Activated CD8-positive, alpha-beta T cell treated with anti-CD3 and anti-CD28 coated beads for 36 hours (primary cell): ENCODE measurements around the gene ALG11. TPM values are rescaled to one million over a fixed set of nuclear protein-coding genes. Genes with fewer than 3 reads are reported as not detected.
A peak's percentile ranks its signal among the peaks of the same experiment; 100 is the strongest.
"Not testable (repeated sequence)": the region's sequence is repeated elsewhere in the genome, so short reads cannot be mapped to it uniquely, and the experiment has no call there.

Experiments
- ATAC-seq: fragments of 200-7000 bp; cut with Tn5 transposase; one replicate; pipeline ENCODE4 v1.10.0; 2021; ENCODE audit warnings: mild to moderate bottlenecking, moderate library complexity
- CTCF ChIA-PET: fragments of 350-600 bp; sonication (Branson Sonifier 250); formaldehyde crosslinking; loops from one replicate; lab custom pipeline; 2021; ENCODE audit warnings: antibody characterized with exemption; lab: Charles Lee
- POLR2A ChIA-PET: fragments of 350-600 bp; sonication (Branson Sonifier 250); formaldehyde crosslinking; loops from one replicate; lab custom pipeline; 2021; ENCODE audit warnings: antibody characterized with exemption; lab: Charles Lee
- DNase-seq: peaks from one replicate; pipeline ENCODE4 v3.0.0-alpha.2; 2020
- H3K27ac Mint-ChIP-seq: one replicate; pipeline ENCODE4 v1.8.0; 2021; ENCODE audit warnings: mild to moderate bottlenecking, mixed read lengths
- H3K27me3 Mint-ChIP-seq: one replicate; pipeline ENCODE4 v1.8.0; 2021; ENCODE audit warnings: mixed read lengths
- H3K36me3 Mint-ChIP-seq: one replicate; pipeline ENCODE4 v1.8.0; 2021; ENCODE audit warnings: low read depth, mixed read lengths
- H3K4me1 Mint-ChIP-seq: one replicate; pipeline ENCODE4 v1.8.0; 2021; ENCODE audit warnings: low read depth, mixed read lengths
- H3K4me3 Mint-ChIP-seq: one replicate; pipeline ENCODE4 v1.8.0; 2021; ENCODE audit warnings: mild to moderate bottlenecking, moderate library complexity, mixed read lengths
- H3K9me3 Mint-ChIP-seq: one replicate; pipeline ENCODE4 v1.8.0; 2021; ENCODE audit warnings: mixed read lengths
- CTCF ChIP-seq: fragments of 200-600 bp; IDR thresholded peaks from one replicate; pipeline ENCODE4 v1.8.0; 2022; ENCODE audit warnings: antibody characterized with exemption, mild to moderate bottlenecking
- intact Hi-C: fragments of 100-400 bp; cut with micrococcal nuclease; formaldehyde crosslinking; loops from one replicate; pipeline ENCODE4 v1.10.0; 2022
- total RNA-seq, 2 experiments: library from RNA; stranded (reverse); gene quantifications; one replicate each; pipeline ENCODE4 v1.2.3, GENCODE V29; 2021

The ALG11 gene
- total RNA-seq, 2 experiments from 2014 or later: 21.0 to 22.6 TPM

- H3K36me3 Mint-ChIP-seq: peaks cover 5% of the 10 kb centered on the region
- no peak overlapping the region for H3K27ac Mint-ChIP-seq
- no peak overlapping the region for H3K4me3 Mint-ChIP-seq
- H3K9me3 Mint-ChIP-seq: peaks cover 12% of the 10 kb centered on the region
- TF ChIP-seq CTCF: no peak
- ATAC-seq (no peak), DNase-seq (no peak)
- ChIA-PET POLR2A (no interaction called here), CTCF (interaction anchor here (1.1 kb wide), 1 partner anchor 93 kb away, joined by 3 read pairs; no protein-coding TSS in a partner anchor)
- H3K27me3 Mint-ChIP-seq: no peaks in the 10 kb centered on the region
- intact Hi-C loops: no loop called here
- H3K4me1 Mint-ChIP-seq: no peaks in the 10 kb centered on the region
Measured at GRCh38 chr13:52048516-52048915, 36.3 kb downstream of the ALG11 start.

GRCh38 chr13:52051400-52051799 is 39.2 kb downstream of the ALG11 start:
- CTCF ChIA-PET: no interaction called here
- peaks cover 12% of the 10 kb centered on the region for H3K9me3 Mint-ChIP-seq
- H3K4me1 Mint-ChIP-seq: no peaks in the 10 kb centered on the region
- POLR2A ChIA-PET: no interaction called here
- intact Hi-C loops: no loop called here
- DNase-seq (no peak), ATAC-seq (no peak)
- H3K4me3 Mint-ChIP-seq: no peak overlapping the region
- no peaks in the 10 kb centered on the region for H3K27me3 Mint-ChIP-seq
- H3K27ac Mint-ChIP-seq: no peak overlapping the region
- no peak for TF ChIP-seq CTCF
- H3K36me3 Mint-ChIP-seq: no peaks in the 10 kb centered on the region

GRCh38 chr13:52053460-52053859 is 41.3 kb downstream of the ALG11 start:
- H3K27me3 Mint-ChIP-seq: no peaks in the 10 kb centered on the region
- intact Hi-C loops: no loop called here
- CTCF ChIA-PET: no interaction called here

GRCh38 chr13:52061064-52061463 is 48.9 kb downstream of the ALG11 start:
- H3K36me3 Mint-ChIP-seq, H3K4me1 Mint-ChIP-seq, H3K27ac Mint-ChIP-seq, H3K4me3 Mint-ChIP-seq, DNase-seq, CTCF ChIA-PET, ATAC-seq, POLR2A ChIA-PET, H3K27me3 Mint-ChIP-seq, intact Hi-C loops: not testable (repeated sequence)
- peaks cover 13% of the 10 kb centered on the region for H3K9me3 Mint-ChIP-seq

More at GRCh38 chr13:52053460-52053859, 41.3 kb downstream of the ALG11 start:
- no peak overlapping the region for H3K4me3 Mint-ChIP-seq
- ATAC-seq: no peak
- POLR2A ChIA-PET: no interaction called here
- no peak for TF ChIP-seq CTCF
- H3K4me1 Mint-ChIP-seq: no peaks in the 10 kb centered on the region
- H3K9me3 Mint-ChIP-seq: peaks cover 12% of the 10 kb centered on the region
- no peak overlapping the region for H3K27ac Mint-ChIP-seq
- H3K36me3 Mint-ChIP-seq: no peaks in the 10 kb centered on the region
- DNase-seq: no peak

- DNase-seq (no peak), ATAC-seq (no peak)
- intact Hi-C loops: no loop called here
- no peak for TF ChIP-seq CTCF
- H3K27ac Mint-ChIP-seq: no peak overlapping the region
- H3K36me3 Mint-ChIP-seq: no peaks in the 10 kb centered on the region
- POLR2A ChIA-PET: no interaction called here
- H3K27me3 Mint-ChIP-seq: no peaks in the 10 kb centered on the region
- peaks cover 13% of the 10 kb centered on the region for H3K9me3 Mint-ChIP-seq
- H3K4me3 Mint-ChIP-seq: no peak overlapping the region
- CTCF ChIA-PET: no interaction called here
- H3K4me1 Mint-ChIP-seq: no peaks in the 10 kb centered on the region
Measured at GRCh38 chr13:52061587-52061986, 49.4 kb downstream of the ALG11 start.

GRCh38 chr13:52067237-52067636 is 55.0 kb downstream of the ALG11 start:
- H3K4me1 Mint-ChIP-seq: peaks cover 7% of the 10 kb centered on the region
- H3K27ac Mint-ChIP-seq: no peak overlapping the region
- no peaks in the 10 kb centered on the region for H3K36me3 Mint-ChIP-seq
- TF ChIP-seq CTCF: no peak
- no peak overlapping the region for H3K4me3 Mint-ChIP-seq
- peaks cover 12% of the 10 kb centered on the region for H3K27me3 Mint-ChIP-seq
- DNase-seq (peak; percentile 3), ATAC-seq (no peak)
- peaks cover 16% of the 10 kb centered on the region for H3K9me3 Mint-ChIP-seq
- ChIA-PET POLR2A (no interaction called here), CTCF (no interaction called here)
- intact Hi-C loops: no loop called here
